GM23338 (cell line): ENCODE measurements around the gene FNDC7.

Source experiments
- CREB1 ChIP-seq: fragments of 250-450 bp; sonication (Bioruptor Pico); IDR thresholded peaks from 2 replicates; pipeline ENCODE4 v1.5.0; 2020; ENCODE audit warnings: low read depth, mild to moderate bottlenecking, moderate library complexity
- CTCF ChIP-seq, 2 experiments: fragments of 200-600 bp in 1 of 2; sonication (generic) in 1 of 2; conservative IDR thresholded peaks; 2 replicates each; pipeline versions ENCODE4 v1.5.1 to v1.6.1; 2016 to 2017; ENCODE audit warnings: antibody characterized with exemption in 2 of 2, low read depth in 2 of 2, mild to moderate bottlenecking in 2 of 2, moderate library complexity in 1 of 2
- EZH2 ChIP-seq: fragments of 200-600 bp; sonication (generic); IDR thresholded peaks from one replicate; pipeline ENCODE4 v1.8.0; 2017; ENCODE audit warnings: antibody characterized with exemption, mild to moderate bottlenecking, low read depth; ENCODE audit not compliant: unreplicated experiment
- EZH2phosphoT487 ChIP-seq: fragments of 200-600 bp; sonication (generic); IDR thresholded peaks from one replicate; pipeline ENCODE4 v1.8.1; 2018; ENCODE audit warnings: antibody characterized with exemption; ENCODE audit not compliant: unreplicated experiment
- POLR2AphosphoS5 ChIP-seq: IDR thresholded peaks from 2 replicates; pipeline ENCODE4 v1.6.1; 2016; ENCODE audit warnings: antibody characterized with exemption, low read depth
- ZNF114 ChIP-seq: fragments of 250-450 bp; sonication (Bioruptor Pico); IDR thresholded peaks from 2 replicates; pipeline ENCODE4 v1.5.0; 2020; ENCODE audit warnings: mild to moderate bottlenecking, moderate library complexity
- ZNF331 ChIP-seq: fragments of 250-450 bp; sonication (Bioruptor Pico); IDR thresholded peaks from 2 replicates; pipeline ENCODE4 v1.5.0; 2020; ENCODE audit warnings: low read depth, mild to moderate bottlenecking, moderate library complexity
- TF ChIP-seq, protein P1 (sequence below): IDR thresholded peaks from one replicate; pipeline ENCODE4 v1.6.1; 2018; ENCODE audit warnings: antibody characterized with exemption; ENCODE audit not compliant: unreplicated experiment

- no peak for TF ChIP-seq EZH2phosphoT487
- TF ChIP-seq EZH2, result no peak
- TF ChIP-seq CTCF (conservative IDR thresholded peaks at IDR 0.05; ENCODE audit: low read depth in 2 of 2), result no peak
- no peak for TF ChIP-seq CREB1 (CRISPR knock-in tag)
- TF ChIP-seq, protein P1, sequence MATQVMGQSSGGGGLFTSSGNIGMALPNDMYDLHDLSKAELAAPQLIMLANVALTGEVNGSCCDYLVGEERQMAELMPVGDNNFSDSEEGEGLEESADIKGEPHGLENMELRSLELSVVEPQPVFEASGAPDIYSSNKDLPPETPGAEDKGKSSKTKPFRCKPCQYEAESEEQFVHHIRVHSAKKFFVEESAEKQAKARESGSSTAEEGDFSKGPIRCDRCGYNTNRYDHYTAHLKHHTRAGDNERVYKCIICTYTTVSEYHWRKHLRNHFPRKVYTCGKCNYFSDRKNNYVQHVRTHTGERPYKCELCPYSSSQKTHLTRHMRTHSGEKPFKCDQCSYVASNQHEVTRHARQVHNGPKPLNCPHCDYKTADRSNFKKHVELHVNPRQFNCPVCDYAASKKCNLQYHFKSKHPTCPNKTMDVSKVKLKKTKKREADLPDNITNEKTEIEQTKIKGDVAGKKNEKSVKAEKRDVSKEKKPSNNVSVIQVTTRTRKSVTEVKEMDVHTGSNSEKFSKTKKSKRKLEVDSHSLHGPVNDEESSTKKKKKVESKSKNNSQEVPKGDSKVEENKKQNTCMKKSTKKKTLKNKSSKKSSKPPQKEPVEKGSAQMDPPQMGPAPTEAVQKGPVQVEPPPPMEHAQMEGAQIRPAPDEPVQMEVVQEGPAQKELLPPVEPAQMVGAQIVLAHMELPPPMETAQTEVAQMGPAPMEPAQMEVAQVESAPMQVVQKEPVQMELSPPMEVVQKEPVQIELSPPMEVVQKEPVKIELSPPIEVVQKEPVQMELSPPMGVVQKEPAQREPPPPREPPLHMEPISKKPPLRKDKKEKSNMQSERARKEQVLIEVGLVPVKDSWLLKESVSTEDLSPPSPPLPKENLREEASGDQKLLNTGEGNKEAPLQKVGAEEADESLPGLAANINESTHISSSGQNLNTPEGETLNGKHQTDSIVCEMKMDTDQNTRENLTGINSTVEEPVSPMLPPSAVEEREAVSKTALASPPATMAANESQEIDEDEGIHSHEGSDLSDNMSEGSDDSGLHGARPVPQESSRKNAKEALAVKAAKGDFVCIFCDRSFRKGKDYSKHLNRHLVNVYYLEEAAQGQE, result no peak
- TF ChIP-seq POLR2AphosphoS5, result no peak
- no peak for TF ChIP-seq ZNF331
- TF ChIP-seq ZNF114, result no peak
Measured at GRCh38 chr1:108679586-108680213, 33.0 kb upstream of the FNDC7 start.
